Endothelial cell of umbilical vein (primary cell): ENCODE measurements around the gene LPCAT3. TPM values are rescaled to one million over a fixed set of nuclear protein-coding genes. Genes with fewer than 3 reads are reported as not detected.

Experiments used
- BruUV-seq: library from RNA; stranded (reverse); fragments of 400-500 nt; replicated peaks from 2 replicates; lab custom pipeline; 2021; lab: Mats Ljungman, UMichigan
- CTCF ChIA-PET: fragments of 300-600, 350-600 bp; sonication (Branson Sonifier 250); formaldehyde crosslinking; loops from one replicate; lab custom pipeline; 2021; ENCODE audit warnings: antibody characterized with exemption, inconsistent platforms; lab: Charles Lee
- POLR2A ChIA-PET: fragments of 300-600, 350-600 bp; sonication (Branson Sonifier 250); formaldehyde crosslinking; loops from one replicate; lab custom pipeline; 2021; ENCODE audit warnings: antibody characterized with exemption, inconsistent platforms; lab: Charles Lee
- DNase-seq: peaks from one replicate; pipeline ENCODE4 v3.0.0-alpha.2; 2011; ENCODE audit warnings: low read depth, low spot score
- FAIRE-seq: peaks from 2 replicates; lab custom pipeline; 2011; peaks lifted over from hg19 to GRCh38; lab: Jason Lieb, UNC
- H2AFZ ChIP-seq: 2 replicates; pipeline ENCODE4 v1.6.0; 2012; ENCODE audit warnings: low read depth, low read length, control low read depth, inconsistent platforms
- H3K27ac ChIP-seq: 2 replicates; pipeline ENCODE4 v1.5.1; 2011; ENCODE audit warnings: low read depth, mild to moderate bottlenecking, control low read depth, low read length, moderate library complexity; ENCODE audit not compliant: insufficient read depth
- H3K27me3 ChIP-seq, 2 experiments: 2 replicates each; pipeline versions ENCODE4 v1.6.0 to v1.6.1; 2011; ENCODE audit warnings: low read length in 2 of 2, mixed read lengths in 1 of 2; ENCODE audit not compliant: control insufficient read depth in 2 of 2, insufficient read depth in 2 of 2
- H3K36me3 ChIP-seq, 2 experiments: 2 replicates in 1 of 2; 3 replicates in 1 of 2; pipeline ENCODE4 v1.5.1; 2011; ENCODE audit warnings: low read length in 2 of 2, mild to moderate bottlenecking in 1 of 2, moderate library complexity in 1 of 2; ENCODE audit not compliant: control insufficient read depth in 2 of 2, insufficient read depth in 2 of 2; ENCODE audit errors: extremely low read depth in 1 of 2
- H3K4me1 ChIP-seq: 3 replicates; pipeline ENCODE4 v1.5.1; 2011; ENCODE audit warnings: mild to moderate bottlenecking, low read length; ENCODE audit not compliant: control insufficient read depth, insufficient read depth; ENCODE audit errors: extremely low read depth
- H3K4me2 ChIP-seq: 2 replicates; pipeline ENCODE4 v1.6.1; 2011; ENCODE audit warnings: low read length, control low read depth, mixed read lengths; ENCODE audit not compliant: insufficient read depth
- H3K4me3 ChIP-seq, 3 experiments: fragments of 200-600 bp in 1 of 3; sonication (generic), shearing (Covaris generic) in 1 of 3; replicated peaks in 1 of 3; 2 replicates each; pipeline ENCODE4 v1.5.1; 2011 to 2016; ENCODE audit warnings: control low read depth in 3 of 3, low read length in 3 of 3, mild to moderate bottlenecking in 2 of 3, inconsistent platforms in 1 of 3, low read depth in 1 of 3, moderate library complexity in 1 of 3; ENCODE audit not compliant: insufficient read depth in 1 of 3
- H3K79me2 ChIP-seq: 2 replicates; pipeline ENCODE4 v1.6.0; 2012; ENCODE audit warnings: low read length, inconsistent platforms; ENCODE audit not compliant: control insufficient read depth, insufficient read depth
- H3K9ac ChIP-seq: replicated peaks from 2 replicates; pipeline ENCODE3; 2011; ENCODE audit warnings: low read length, control low read depth; ENCODE audit not compliant: insufficient read depth; ENCODE audit errors: extremely low read depth
- H3K9me1 ChIP-seq: replicated peaks from 3 replicates; pipeline ENCODE4 v1.6.0; 2011; ENCODE audit warnings: mild to moderate bottlenecking, low read length; ENCODE audit not compliant: control insufficient read depth, insufficient read depth; ENCODE audit errors: extremely low read depth
- H3K9me3 ChIP-seq: replicated peaks from 2 replicates; pipeline ENCODE4 v1.5.1; 2012; ENCODE audit warnings: low read length, inconsistent platforms; ENCODE audit not compliant: control insufficient read depth, insufficient read depth
- H4K20me1 ChIP-seq: replicated peaks from 2 replicates; pipeline ENCODE3; 2011; ENCODE audit warnings: mild to moderate bottlenecking, low read length; ENCODE audit not compliant: control insufficient read depth, insufficient read depth; ENCODE audit errors: extremely low read depth
- CTCF ChIP-seq, 2 donors: IDR thresholded peaks; 1 replicate in 1 of 2; 2 replicates in 1 of 2; pipeline ENCODE4 v1.5.1; 2011; ENCODE audit warnings: low read length in 2 of 2, mild to moderate bottlenecking in 2 of 2, moderate library complexity in 2 of 2, control low read depth in 1 of 2, inconsistent platforms in 1 of 2, low read depth in 1 of 2; ENCODE audit not compliant: insufficient read depth in 1 of 2; ENCODE audit errors: extremely low read depth in 1 of 2
- EZH2 ChIP-seq: IDR thresholded peaks from 2 replicates; pipeline ENCODE4 v1.6.1; 2012; ENCODE audit warnings: borderline replicate concordance, low read depth, mild to moderate bottlenecking, moderate library complexity, low read length, inconsistent platforms; ENCODE audit not compliant: severe bottlenecking
- FOS ChIP-seq: IDR thresholded peaks from 2 replicates; pipeline ENCODE4 v1.6.1; 2011; ENCODE audit warnings: mild to moderate bottlenecking, low read length, moderate library complexity, borderline replicate concordance; ENCODE audit not compliant: insufficient read depth
- GATA2 ChIP-seq: IDR thresholded peaks from 2 replicates; pipeline ENCODE4 v1.7.0; 2011; ENCODE audit warnings: low read depth, mild to moderate bottlenecking, moderate library complexity, mixed read lengths, low read length; ENCODE audit not compliant: insufficient read length, insufficient read depth
- JUN ChIP-seq: IDR thresholded peaks from 2 replicates; pipeline ENCODE4 v1.6.1; 2011; ENCODE audit warnings: borderline replicate concordance, low read depth; ENCODE audit not compliant: insufficient read length, insufficient read depth
- MAX ChIP-seq: IDR thresholded peaks from 2 replicates; pipeline ENCODE4 v1.6.1; 2011; ENCODE audit not compliant: insufficient read depth, insufficient read length
- MYC ChIP-seq: IDR thresholded peaks from one replicate; pipeline ENCODE4 v1.6.1; 2011; ENCODE audit warnings: mild to moderate bottlenecking, low read depth, low read length
- POLR2A ChIP-seq: IDR thresholded peaks from 2 replicates; pipeline ENCODE4 v1.6.1; 2012; ENCODE audit warnings: low read depth, mild to moderate bottlenecking, control low read depth, low read length
- POLR2AphosphoS5 ChIP-seq: IDR thresholded peaks from 2 replicates; pipeline ENCODE4 v1.6.1; 2012; ENCODE audit warnings: low read depth, mild to moderate bottlenecking, control low read depth, low read length, moderate library complexity; ENCODE audit not compliant: insufficient read depth
- dilution Hi-C: fragments of 300-500 bp; cut with MboI; formaldehyde crosslinking; loops from one replicate; pipeline ENCODE4 v1.15.0; 2019; ENCODE audit warnings: low sequenced_read_pairs; ENCODE audit not compliant: extremely low pct_ligation_motif_present
- intact Hi-C: fragments of 100-400 bp; cut with micrococcal nuclease; formaldehyde crosslinking; loops from one replicate; pipeline ENCODE4 v1.10.0; 2022
- polyA plus RNA-seq, 4 experiments: library from polyadenylated mRNA; depleted of rRNA in 3 of 4; stranded (reverse) in 3 of 4; unstranded in 1 of 4; fragments of >200 nt; gene quantifications; 2 replicates each; pipeline versions ENCODE4 v1.2.1 to v1.2.3, GENCODE V29; 2011 to 2012; ENCODE audit warnings: missing spikeins in 1 of 4
- total RNA-seq: library from RNA; stranded (reverse); gene quantifications from 2 replicates; pipeline ENCODE4 v1.2.3, GENCODE V29; 2021

Gene LPCAT3
- total and polyA plus RNA-seq, 2 donors (not counting 3 experiments of a cell fraction or from before 2014, with no cell fraction given), result 29.5 to 36.0 TPM

- Histone ChIP-seq H3K9me1 (no peaks in the 10 kb centered on the region), H3K36me3 (peaks cover 13 to 30% of the 10 kb centered on the region in 2 experiments), H3K79me2 (peaks cover 22% of the 10 kb centered on the region), H3K9me3 (no peaks in the 10 kb centered on the region), H4K20me1 (no peaks in the 10 kb centered on the region), H3K27ac (no peak overlapping the region), H3K9ac (no peak overlapping the region), H2AFZ (no peak overlapping the region), H3K4me2 (no peak overlapping the region), H3K4me1 (peaks cover 22% of the 10 kb centered on the region), H3K27me3 (no peaks in the 10 kb centered on the region), H3K4me3 (no peak overlapping the region)
- intact Hi-C loops, result loop anchor here (1.0 kb wide), 3 partner anchors 20 to 95 kb away; partner anchors contain the start of gene C12orf57
- no peak for DNase-seq
- peak; percentile 49 for FAIRE-seq
- ChIA-PET POLR2A (interaction anchor here (1.0 kb wide), 1 partner anchor 20 kb away, joined by 6 read pairs; the partner anchor contains the start of gene C12orf57), CTCF (interaction anchor here (0.6 to 4.0 kb wide), 28 partner anchors 8 to 673 kb away, joined by 3 to 124 read pairs (median 4); partner anchors contain the start of genes C12orf57, C1RL, LPCAT3 and RNU7-1)
- BruUV-seq, result no TSS peak
- TF ChIP-seq JUN, result no peak
- TF ChIP-seq FOS, result no peak
- TF ChIP-seq CTCF (IDR thresholded peaks at IDR 0.05; ENCODE audit: extremely low read depth in 1 of 2, insufficient read depth in 1 of 2, low read depth in 1 of 2, low read length in 2 of 2), result no peak
- TF ChIP-seq MYC, result no peak
- TF ChIP-seq MAX, result no peak
- no peak for TF ChIP-seq EZH2
- no peak for TF ChIP-seq GATA2
- no peak for TF ChIP-seq POLR2A
- no peak for TF ChIP-seq POLR2AphosphoS5
- dilution Hi-C loops, result no loop called here
Observed at GRCh38 chr12:6964605-6965025, 53.7 kb downstream of the LPCAT3 start.
